Raji (cell line): ENCODE results near the gene PTGDS.
A peak's percentile ranks its signal among the peaks of the same experiment; 100 is the strongest.

Experiments used
- POLR2A ChIP-seq: IDR thresholded peaks from 2 replicates; pipeline ENCODE4 v1.6.1; 2011; ENCODE audit warnings: low read depth, low read length, control low read depth; ENCODE audit not compliant: insufficient read depth

Gene PTGDS

DNA sequence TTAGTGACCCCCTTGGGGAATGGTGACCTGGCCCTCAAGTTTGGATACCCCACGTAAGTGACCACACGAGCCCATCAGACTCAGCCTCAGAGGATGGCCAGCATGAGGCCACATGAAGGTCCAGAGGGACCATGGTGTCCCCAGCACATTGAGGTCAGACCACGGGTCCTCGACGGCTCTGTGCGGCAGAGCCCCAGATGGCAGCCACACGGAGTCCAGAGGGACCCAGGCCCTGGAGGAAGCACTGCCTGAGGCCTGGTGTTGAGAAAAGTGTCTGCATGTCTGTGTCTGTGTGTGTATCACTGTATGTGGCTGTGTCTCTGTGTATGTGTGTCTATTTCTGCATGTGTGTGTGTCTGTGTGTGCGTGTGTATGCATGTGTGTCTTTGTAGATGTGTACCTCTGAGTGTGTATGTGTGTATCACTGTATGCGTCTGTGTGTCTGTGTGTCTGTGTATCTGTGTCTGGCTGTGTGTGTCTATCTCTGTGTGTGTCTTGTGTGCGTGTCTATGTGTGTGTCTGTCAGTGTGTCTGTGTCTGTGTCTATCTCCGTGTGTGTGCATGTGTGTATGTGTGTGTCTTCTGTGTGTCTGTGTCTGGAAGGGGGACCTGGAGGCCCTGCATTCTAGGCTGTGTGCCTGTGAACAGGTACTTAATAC lies 6.5 kb downstream of the PTGDS start:
- no peak for TF ChIP-seq POLR2A

DNA sequence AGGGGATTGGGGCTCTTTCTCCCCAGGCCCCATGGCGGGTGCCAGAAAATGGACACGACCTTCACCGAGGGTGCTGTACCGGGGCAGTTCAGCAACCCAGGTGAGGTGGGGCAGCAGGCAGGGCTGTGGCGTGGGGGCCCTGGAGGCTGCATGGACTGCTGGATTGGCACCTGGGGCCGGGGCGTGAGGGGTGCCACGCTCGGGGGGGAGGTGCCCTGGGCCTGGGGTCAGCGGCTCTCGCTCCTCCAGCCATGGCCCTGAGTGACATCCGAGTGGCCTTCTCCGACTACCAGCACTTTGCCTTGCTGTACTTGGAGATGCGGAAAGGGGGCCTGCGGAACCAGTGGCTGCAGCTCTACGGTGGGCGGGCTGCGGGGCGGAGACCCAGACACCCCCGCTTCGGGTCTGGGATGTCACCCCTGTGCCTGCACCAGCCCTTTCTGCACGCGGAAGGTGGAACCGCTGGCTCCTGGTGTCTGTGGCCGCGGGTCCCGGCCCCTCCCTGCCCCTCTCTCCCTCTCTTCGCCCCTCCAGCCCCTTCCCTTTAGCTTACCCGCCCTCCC lies 7.2 kb downstream of the PTGDS start:
- TF ChIP-seq POLR2A: no peak

DNA sequence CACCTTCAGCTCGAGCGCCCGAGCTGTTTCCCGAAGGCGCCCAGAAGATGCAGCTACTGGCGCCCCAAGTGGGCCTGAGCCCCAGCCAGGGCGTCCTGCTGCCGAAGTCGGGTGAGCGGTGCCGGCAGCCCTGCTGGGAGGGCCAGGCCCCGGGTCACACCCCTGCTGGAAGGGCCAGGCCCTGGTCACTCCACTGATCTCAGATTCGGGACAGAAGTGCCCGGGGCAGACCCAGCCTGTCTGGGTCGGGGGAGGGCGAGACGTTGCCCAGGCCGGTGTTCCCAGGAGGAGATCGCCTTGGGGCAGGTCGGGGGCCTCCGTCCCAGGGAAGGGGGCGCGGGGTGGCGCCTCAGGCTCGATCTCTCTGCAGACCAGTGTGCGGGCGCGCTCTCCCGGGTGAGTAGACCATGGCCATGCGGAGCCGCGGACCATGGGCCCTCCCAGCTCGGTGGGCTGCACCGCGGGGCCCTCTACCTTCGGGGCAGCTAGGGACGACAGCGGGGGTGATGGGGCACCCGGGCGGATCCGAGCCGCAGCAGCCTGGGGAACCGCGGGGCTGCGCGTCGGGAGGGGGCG lies 7.8 kb downstream of the PTGDS start:
- TF ChIP-seq POLR2A: no peak

DNA sequence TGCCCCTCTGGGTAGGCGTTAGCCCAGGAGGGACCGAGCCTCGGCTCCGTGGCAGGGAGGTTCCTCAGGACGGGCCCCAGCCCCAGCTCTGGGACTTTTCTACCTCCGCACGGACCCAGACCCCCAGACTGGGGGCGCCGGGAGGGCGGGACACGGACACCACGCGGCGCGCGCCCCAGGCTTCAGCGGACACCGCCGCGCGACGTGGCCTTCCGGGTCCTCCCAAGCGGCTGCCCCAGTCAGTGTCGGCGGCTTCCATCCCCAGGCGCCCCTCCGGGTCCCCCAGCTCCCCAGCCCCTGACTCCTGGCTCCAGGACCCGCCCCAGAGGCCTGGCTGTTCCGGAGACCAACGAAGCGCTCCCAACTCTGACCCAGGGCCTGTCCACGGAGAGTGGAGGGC lies 8.5 kb downstream of the PTGDS start:
- TF ChIP-seq POLR2A: no peak

DNA sequence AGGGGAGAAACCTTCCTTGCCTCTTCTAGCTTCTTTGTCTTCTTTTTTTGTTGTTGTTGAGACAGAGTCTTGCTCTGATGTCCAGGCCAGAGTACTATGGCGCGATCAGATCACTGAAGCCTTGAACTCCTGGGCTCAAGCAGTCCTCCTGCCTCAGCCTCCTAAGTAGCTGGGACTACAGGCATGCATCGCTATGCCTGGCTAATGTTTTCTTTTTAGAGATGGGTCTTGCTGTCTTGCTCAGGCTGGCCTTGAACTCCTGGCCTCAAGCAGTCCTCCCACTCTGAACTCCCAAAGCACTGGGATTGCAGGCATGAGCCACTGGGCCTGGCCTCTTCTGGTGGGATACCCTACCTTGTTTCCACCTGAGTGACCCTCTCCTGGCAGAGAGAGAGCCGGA lies 11.6 kb downstream of the PTGDS start:
- TF ChIP-seq POLR2A: no peak

DNA sequence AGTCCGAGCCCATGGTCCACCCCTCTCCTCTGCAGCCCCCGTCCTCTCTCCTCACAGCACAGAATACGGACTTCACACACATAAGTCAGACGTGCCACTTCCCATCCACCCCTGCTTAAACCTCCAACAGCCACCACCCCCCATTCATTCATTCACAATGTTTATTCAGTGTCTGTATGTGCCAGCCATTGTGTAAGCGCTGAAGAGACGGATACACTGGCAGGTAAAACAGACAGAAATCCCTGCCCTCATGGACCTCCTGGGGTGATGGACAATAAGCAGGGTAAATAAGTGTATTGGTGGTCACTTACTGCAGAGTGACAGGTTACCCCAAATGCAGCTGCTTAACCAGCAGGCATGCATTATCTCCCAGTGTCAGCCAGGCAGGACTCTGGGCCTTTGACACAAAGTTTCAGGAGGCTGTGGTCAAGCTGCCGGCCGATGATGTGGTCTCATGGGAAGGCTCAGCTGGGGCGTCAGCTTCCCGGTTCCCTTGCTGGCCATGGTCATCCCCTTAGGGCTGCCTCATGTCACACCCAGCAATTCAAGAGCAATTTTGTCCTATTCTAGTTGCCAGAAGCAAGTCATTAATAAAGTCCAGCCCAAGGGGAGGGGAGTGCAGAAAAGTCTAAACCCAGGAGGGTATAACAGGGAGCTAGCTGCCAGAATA lies 13.1 kb downstream of the PTGDS start:
- TF ChIP-seq POLR2A: no peak

DNA sequence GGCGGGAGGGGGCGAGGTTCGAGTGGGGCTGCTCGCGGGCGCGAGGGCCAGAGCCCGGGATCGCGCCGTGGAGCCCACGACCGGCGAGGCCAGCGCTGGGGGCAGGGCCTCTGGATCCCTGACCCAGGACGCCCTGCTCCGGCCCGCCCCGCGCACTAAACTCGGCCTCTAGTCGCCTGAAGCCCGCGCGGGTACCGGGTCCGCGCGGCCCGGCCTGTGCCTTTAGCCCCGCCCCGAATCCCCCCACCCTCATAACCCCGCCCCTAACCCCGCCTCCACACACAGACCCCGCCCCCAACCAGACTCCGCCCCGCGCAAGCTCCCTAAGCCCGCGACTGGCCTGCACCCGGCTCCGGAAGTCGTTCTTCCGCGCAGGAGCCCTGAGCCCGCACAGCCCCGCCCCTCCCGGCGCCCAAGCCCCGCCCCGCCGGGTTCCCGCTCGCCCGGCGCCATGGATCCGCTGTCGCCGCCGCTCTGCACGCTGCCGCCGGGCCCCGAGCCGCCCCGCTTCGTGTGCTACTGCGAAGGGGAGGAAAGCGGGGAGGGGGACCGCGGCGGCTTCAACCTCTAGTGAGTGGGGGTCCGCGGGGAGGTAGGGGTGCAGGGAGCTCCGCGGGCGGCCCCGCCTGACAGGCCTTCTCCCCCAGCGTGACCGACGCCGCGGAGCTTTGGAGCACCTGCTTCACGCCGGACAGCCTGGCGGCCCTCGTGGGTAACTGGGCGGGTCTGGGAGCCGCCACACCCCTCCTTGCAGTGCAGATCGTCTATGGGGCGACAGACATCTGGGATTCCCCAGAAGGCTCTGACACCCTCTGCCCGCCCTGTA lies 14.9 kb downstream of the PTGDS start, which contains the start of gene PAXX:
Gene PAXX (plus strand): TSS at position 430 of the 826 bp plus-strand sequence. CDS start 22 bp downstream, at position 452.
- peak; percentile 69 for TF ChIP-seq POLR2A

DNA sequence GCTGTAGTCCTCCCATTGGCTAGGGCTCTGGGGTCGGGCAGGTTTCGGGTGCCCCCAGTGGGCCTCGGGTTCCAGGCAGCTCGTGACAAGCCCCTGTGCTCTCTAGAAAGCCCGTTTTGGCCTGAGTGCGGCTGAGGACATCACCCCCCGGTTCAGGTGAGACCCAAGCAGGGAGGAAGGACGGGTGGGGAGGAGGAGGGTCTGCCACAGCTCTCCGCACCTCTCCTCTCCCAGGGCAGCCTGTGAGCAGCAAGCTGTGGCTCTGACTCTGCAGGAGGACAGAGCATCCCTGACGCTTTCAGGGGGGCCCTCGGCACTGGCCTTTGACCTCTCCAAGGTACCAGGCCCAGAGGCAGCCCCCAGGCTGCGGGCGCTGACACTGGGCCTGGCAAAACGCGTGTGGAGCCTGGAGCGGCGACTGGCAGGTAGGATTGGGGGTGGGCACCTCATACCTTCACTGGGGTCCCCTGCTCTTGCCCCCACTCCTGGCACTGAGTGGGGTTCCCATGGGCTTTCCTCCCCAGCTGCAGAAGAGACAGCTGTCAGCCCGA lies 15.6 kb downstream of the PTGDS start:
- no peak for TF ChIP-seq POLR2A

DNA sequence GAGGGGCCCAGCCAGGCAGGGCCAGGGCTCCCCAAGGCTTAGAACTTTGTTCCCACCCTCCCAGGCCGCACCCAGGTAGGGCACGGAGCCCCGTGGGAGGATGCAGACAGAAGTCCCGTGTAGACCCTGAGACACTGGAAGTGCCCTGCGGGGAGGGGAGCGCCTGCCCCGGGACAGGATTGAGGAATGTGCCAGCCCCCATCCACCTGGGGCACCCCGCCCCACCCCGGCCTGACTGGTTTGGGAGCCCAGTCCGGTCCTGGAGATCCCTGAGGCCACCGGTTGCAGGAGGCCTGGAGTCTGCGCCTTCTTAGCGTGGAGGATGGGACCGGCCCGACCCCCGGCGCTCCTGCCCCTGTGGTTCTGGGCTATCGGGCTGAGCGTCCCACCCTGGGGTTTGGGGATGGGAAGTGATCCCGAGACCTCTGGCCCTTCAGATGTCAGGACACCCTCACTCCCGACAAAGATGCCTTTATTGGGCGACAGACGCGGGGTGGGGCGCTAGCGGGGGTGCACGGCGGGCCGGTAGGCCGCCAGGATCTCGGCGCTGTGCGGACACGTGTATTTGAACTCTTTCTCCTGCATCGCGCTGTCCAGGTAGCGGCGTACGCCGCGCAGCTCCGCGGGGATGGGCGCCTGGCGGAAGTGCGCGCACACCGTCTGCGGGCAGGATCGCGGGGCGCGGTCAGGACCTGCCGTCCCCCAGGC lies 17.0 kb downstream of the PTGDS start:
- no peak for TF ChIP-seq POLR2A

DNA sequence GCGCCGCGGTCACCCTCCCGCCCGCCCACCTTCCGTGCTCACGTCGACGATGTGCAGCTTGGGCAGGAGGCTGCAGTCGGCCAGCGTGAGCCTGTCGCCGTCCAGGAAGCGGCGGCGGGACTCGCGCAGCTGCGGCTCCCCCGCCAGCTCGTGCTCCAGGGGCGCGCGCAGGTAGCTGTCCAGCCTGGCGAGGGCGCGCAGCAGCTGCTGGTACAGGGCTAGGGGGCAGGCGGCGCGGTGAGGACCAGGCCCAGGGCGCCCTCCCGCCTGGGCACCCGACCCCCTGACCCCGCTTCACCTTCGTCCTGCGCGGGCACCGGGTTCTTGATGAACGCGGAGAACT lies 17.6 kb downstream of the PTGDS start:
- no peak for TF ChIP-seq POLR2A

DNA sequence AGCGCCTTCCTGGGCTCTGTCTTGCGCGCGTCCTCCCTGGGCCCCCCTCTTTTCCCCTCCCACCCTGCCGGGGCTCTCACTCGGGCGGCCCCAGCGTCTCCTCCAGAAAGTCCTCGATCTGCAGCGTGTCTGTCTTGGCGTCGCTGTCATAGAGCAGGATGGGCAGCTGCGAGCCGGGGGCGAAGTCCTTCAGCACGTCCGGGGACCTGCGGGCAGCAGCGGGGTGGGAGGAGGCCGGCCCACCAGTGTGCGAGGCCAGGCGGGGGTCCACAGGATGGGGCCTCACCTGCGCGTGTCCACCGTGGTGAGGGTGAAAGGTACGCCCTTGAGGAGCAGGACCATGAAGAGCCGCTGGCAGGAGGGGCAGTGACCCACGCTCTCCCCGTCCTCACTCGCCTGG lies 18.1 kb downstream of the PTGDS start:
- TF ChIP-seq POLR2A: no peak

DNA sequence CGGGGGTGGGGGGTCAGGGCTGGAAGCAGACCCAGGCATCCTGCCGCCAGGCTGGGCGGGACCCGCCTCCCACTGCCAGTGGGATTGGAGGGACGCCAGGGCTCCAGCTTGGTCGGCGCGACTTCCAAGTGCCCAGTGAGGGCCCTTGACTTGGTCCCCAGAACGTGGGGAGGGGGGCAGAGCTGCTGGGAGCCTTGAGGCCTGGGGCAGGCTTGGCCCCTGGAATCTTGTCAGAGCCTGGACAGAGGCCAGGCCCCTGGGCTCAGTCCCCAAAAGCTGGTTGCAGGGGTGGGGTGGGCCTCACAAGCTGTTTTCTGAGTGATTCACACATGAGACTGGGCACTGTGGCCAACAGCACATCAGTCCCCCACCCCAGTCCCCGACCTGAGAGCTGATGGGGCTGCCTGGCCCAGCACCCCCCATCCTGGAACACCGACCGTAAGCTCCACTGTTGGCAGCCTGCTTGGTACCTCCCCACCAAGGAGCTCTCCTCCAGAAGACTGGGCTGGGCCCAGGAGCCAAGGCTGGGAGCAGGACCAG lies 18.5 kb downstream of the PTGDS start:
- TF ChIP-seq POLR2A: no peak

DNA sequence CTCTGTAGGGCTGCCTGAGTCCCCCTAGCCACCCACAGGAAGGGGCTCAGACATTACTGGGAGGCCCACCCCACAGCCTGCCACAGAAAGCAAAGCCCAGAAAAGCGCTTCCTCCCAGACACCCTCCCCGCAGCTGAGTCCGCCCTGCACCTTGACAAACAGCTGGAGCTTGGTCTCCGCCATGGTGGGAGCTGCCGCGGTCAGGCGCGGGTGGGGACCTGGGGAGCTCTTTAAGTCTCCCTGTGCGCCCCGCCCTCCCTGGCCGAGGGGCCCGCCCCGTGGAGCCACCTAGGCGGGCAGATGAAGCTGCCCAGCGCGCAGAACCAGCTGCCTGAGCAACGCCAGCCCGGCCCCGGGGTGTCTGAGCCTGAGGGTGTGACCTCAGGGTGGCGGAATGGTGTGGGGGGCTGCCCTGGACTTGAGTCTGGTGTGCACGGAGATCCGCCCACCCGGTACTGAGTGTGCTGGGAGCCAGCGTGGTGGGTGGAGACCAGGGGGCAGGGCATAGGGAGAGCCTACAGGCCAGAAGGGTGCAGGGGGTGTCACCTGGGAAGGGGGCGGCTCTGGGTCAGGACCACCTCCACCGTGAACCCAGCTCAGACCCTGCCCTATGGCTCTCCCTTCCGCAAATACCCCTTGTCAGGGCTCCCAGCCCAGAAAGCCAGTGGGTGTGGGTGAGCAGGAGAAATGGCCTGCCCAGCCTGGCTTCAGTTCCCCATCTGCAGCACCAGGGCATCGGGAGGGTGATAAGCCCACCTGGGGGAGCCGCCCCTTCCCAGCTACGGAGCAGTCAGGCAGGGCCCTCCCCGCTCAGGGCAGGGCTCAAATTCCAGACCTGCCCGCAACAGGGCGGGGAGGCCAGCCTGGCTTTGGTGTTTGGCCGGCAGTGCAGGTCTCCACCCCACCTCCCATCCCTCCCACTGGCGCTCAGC lies 19.3 kb downstream of the PTGDS start, which contains the start of gene CLIC3:
Gene CLIC3 (minus strand): TSS at position 208 of the 932 bp plus-strand sequence. CDS start 25 bp downstream, at position 183.
- no peak for TF ChIP-seq POLR2A
